Brain microvascular endothelial cell (primary cell): ENCODE results near the gene CD101.

Experiments used
- DNase-seq: peaks from one replicate; pipeline ENCODE4 v3.0.0-alpha.2; 2020
- H3K27ac ChIP-seq: fragments of 250-450 bp; sonication (Bioruptor Pico); 2 replicates; pipeline ENCODE4 v1.5.1; 2020; ENCODE audit warnings: mild to moderate bottlenecking, moderate library complexity
- H3K27me3 ChIP-seq: fragments of 250-450 bp; sonication (Bioruptor Pico); replicated peaks from 2 replicates; pipeline ENCODE4 v1.5.1; 2020; ENCODE audit warnings: mild to moderate bottlenecking
- H3K36me3 ChIP-seq: fragments of 250-450 bp; sonication (Bioruptor Pico); replicated peaks from 2 replicates; pipeline ENCODE4 v1.5.1; 2020; ENCODE audit warnings: mild to moderate bottlenecking
- H3K4me3 ChIP-seq: 2 replicates; pipeline ENCODE4 v1.5.1; 2011; ENCODE audit warnings: low read depth, mild to moderate bottlenecking, control low read depth, low read length, moderate library complexity
- in situ Hi-C: cut with HindIII; loops from 2 replicates; pipeline ENCODE4 v1.10.0; 2017; ENCODE audit warnings: low sequenced_read_pairs, low pct_ligation_motif_present
- TF ChIP-seq, protein P1 (sequence below): IDR thresholded peaks from 2 replicates; pipeline ENCODE4 v1.5.1; 2011; ENCODE audit warnings: low read depth, mild to moderate bottlenecking, moderate library complexity, low read length, control low read depth, inconsistent platforms; ENCODE audit errors: missing control alignments

Gene CD101

DNA sequence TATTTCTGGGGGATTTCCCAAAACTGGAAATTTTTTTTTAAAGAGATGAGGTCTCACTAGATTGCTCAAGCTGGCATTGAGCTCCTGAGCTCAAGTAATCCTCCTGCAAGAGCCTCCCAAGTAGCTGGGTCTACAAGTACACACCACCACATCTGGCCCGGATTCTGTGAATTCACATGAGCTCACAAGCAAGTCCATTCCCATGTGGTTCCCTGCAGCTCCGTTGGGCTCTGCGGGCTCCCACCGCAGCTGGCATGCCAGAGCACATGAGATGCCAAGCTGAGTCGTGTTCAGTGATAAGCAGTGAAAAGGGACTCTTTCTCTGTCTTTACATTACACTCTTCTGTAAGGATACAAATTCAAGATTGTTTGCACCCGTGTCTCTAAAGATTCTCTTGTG is 36.7 kb downstream of the CD101 start:
- TF ChIP-seq, protein P1, sequence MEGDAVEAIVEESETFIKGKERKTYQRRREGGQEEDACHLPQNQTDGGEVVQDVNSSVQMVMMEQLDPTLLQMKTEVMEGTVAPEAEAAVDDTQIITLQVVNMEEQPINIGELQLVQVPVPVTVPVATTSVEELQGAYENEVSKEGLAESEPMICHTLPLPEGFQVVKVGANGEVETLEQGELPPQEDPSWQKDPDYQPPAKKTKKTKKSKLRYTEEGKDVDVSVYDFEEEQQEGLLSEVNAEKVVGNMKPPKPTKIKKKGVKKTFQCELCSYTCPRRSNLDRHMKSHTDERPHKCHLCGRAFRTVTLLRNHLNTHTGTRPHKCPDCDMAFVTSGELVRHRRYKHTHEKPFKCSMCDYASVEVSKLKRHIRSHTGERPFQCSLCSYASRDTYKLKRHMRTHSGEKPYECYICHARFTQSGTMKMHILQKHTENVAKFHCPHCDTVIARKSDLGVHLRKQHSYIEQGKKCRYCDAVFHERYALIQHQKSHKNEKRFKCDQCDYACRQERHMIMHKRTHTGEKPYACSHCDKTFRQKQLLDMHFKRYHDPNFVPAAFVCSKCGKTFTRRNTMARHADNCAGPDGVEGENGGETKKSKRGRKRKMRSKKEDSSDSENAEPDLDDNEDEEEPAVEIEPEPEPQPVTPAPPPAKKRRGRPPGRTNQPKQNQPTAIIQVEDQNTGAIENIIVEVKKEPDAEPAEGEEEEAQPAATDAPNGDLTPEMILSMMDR, result no peak

DNA sequence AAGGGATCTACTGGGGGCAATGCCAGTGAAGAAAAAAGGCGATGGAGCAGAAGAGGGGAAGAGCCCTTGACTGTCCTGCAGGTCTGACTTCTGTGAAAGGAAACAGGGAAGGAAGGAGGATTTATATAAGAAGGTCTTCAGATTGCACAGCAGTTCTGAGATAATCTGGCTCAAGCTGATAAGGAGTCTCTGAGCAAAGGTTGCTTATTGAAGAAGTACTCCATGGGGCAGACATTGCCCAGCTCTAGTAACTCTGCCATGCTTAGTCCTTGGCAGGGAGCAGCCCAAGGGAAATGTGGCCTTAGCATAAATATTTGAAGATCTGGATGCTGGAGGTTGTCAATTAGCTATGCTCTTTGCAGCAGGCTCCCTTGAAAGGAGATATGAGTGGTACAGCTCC is 42.7 kb downstream of the CD101 start:
- Histone ChIP-seq H3K4me3 (no peak overlapping the region), H3K36me3 (no peaks in the 10 kb centered on the region), H3K27me3 (no peaks in the 10 kb centered on the region), H3K27ac (no peak overlapping the region)
- no peak for DNase-seq
- in situ Hi-C loops, result no loop called here
- TF ChIP-seq, protein P1, result no peak

More for the DNA sequence above, 36.7 kb downstream of the CD101 start:
- no peak overlapping the region for H3K27ac ChIP-seq
- in situ Hi-C loops, result no loop called here
- H3K36me3 ChIP-seq, result no peaks in the 10 kb centered on the region
- no peak overlapping the region for H3K4me3 ChIP-seq
- no peak for DNase-seq
- no peaks in the 10 kb centered on the region for H3K27me3 ChIP-seq

DNA sequence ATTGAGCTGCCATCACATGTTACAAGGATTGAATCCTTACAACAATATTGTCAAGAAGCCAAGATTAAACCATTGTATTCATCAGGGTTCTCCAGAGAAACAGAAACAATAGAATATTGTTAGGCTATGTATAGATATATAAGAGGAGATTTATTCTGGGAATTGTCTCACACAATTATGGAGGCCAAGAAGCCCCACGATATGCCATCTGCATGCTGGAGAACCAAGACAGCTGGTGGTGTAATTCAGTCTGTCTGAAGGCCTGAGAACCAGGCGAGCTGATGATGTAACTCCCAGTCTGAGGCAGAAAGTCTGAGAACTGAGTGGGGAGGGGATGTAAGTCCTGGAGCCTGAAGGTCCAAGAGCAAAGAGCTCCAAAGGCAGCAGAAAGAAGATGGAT is 44.1 kb downstream of the CD101 start:
- TF ChIP-seq, protein P1, result no peak
- in situ Hi-C loops, result no loop called here
- H3K36me3 ChIP-seq, result no peaks in the 10 kb centered on the region
- H3K4me3 ChIP-seq, result no peak overlapping the region
- H3K27me3 ChIP-seq, result no peaks in the 10 kb centered on the region
- no peak overlapping the region for H3K27ac ChIP-seq
- no peak for DNase-seq

DNA sequence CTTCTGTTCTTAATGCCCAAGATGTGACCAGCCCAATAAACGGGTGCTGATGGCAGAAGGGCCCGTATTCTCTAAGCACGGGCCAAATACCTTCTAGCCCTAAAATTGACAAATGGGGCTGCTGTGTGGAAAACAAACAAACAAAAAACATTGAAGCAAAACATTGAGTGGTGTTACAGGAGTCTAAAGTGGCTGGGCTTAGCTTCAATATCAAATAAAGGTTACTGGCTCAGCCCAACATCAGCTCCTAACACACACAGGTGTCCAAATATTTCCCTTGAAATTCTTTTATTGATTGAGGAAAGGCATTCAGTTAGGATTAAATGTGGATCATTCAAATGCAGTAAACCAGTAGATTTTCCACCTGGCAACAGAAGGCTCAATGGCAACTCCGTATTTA is 45.2 kb downstream of the CD101 start:
- TF ChIP-seq, protein P1, result no peak
- no peak overlapping the region for H3K27ac ChIP-seq
- in situ Hi-C loops, result no loop called here
- no peaks in the 10 kb centered on the region for H3K36me3 ChIP-seq
- no peak overlapping the region for H3K4me3 ChIP-seq
- no peaks in the 10 kb centered on the region for H3K27me3 ChIP-seq
- DNase-seq, result no peak

DNA sequence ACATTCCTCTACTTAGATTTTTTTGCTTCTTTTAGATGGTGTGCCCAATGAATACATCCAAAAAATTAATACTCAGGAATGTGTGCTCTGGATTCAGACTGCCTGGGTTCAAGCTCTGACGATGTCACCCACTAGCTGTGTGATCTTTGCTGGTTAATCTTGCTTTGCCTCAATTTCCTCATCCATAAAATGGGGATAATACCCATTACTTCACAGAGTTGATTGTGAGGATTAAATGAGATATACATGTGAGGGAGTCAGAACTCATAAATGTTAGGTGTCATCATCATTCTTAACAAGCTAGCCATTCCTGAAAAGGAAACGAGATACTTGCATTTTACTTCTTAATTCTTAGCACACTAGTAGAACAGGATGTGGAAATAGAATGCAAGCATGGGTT is 45.7 kb downstream of the CD101 start:
- H3K27me3 ChIP-seq, result no peaks in the 10 kb centered on the region
- no peak overlapping the region for H3K4me3 ChIP-seq
- DNase-seq, result no peak
- TF ChIP-seq, protein P1, result no peak
- no peak overlapping the region for H3K27ac ChIP-seq
- no peaks in the 10 kb centered on the region for H3K36me3 ChIP-seq
- in situ Hi-C loops, result no loop called here

DNA sequence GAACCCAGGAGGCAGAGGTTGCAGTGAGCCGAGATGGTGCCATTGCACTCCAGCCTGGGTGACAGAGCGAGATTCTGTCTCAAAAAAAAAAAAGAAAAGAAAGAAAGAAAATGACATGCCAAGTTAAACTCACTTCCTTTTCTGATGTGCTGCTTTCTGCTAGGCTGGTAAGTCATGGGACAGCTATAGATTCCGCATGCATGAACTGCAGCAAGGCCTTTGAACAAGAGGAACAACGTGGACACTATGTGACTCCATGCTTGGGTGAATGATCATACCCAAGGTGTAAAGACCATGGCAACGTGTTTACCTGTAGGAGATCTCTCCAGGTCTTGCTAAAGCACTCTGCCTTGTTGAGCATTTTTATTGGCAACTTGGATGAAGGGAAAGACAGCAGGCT is 48.3 kb downstream of the CD101 start:
- DNase-seq, result no peak
- Histone ChIP-seq H3K36me3 (no peaks in the 10 kb centered on the region), H3K27me3 (no peaks in the 10 kb centered on the region), H3K27ac (no peak overlapping the region), H3K4me3 (no peak overlapping the region)
- TF ChIP-seq, protein P1, result no peak
- in situ Hi-C loops, result loop anchor here (25.0 kb wide), 1 partner anchor 313 kb away; no protein-coding TSS in a partner anchor
